Activated naive CD8-positive, alpha-beta T cell treated with anti-CD3 and anti-CD28 coated beads, Interleukin-2, amount 50 U/mL, for 24 hours (primary cell): ENCODE data around the gene XPNPEP3.
"Not testable (repeated sequence)": the region's sequence is repeated elsewhere in the genome, so short reads cannot be mapped to it uniquely, and the experiment has no call there.

Experiments
- ATAC-seq: fragments of 150-1000 bp; cut with Tn5 transposase; one replicate; pipeline ENCODE4 v1.10.0; 2021
- DNase-seq: peaks from one replicate; pipeline ENCODE4 v3.0.0; 2021
- H3K27ac Mint-ChIP-seq: one replicate; pipeline ENCODE4 v1.8.0; 2021; ENCODE audit warnings: mild to moderate bottlenecking, mixed read lengths
- H3K27me3 Mint-ChIP-seq: one replicate; pipeline ENCODE4 v1.8.0; 2021; ENCODE audit warnings: mixed read lengths
- H3K36me3 Mint-ChIP-seq: one replicate; pipeline ENCODE4 v1.8.0; 2021; ENCODE audit warnings: low read depth, mixed read lengths
- H3K4me1 Mint-ChIP-seq: one replicate; pipeline ENCODE4 v1.8.0; 2021; ENCODE audit warnings: mixed read lengths
- H3K4me3 Mint-ChIP-seq: one replicate; pipeline ENCODE4 v1.8.0; 2021; ENCODE audit warnings: mild to moderate bottlenecking, moderate library complexity, mixed read lengths
- H3K9me3 Mint-ChIP-seq: one replicate; pipeline ENCODE4 v1.8.0; 2021; ENCODE audit warnings: mixed read lengths

Gene XPNPEP3

GRCh38 chr22:40878922-40879321 lies 22.0 kb downstream of the XPNPEP3 start:
- ATAC-seq (no peak), DNase-seq (no peak)
- H3K4me3 Mint-ChIP-seq, result no peak overlapping the region
- no peaks in the 10 kb centered on the region for H3K27me3 Mint-ChIP-seq
- H3K4me1 Mint-ChIP-seq, result no peaks in the 10 kb centered on the region
- H3K36me3 Mint-ChIP-seq, result peaks cover 11% of the 10 kb centered on the region
- H3K9me3 Mint-ChIP-seq, result no peaks in the 10 kb centered on the region
- no peak overlapping the region for H3K27ac Mint-ChIP-seq

DNA sequence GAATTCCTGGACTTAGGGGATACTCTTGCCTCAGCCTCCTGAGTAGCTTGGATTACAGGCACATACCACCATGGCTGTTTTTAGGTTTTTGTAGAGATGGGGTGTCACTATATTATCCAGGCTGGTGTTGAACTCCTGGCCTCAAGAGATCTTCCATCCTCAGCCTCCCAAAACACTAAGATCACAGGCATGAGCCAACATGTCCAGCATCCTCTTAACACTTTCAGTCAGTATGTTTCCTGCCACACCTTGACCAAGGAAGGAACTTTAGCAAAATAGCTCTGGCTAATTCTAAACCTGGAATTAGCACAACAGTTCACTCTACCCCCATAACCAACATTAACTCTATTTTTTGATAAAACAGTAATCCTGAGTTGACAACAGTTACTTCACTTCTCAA lies 32.2 kb downstream of the XPNPEP3 start:
- Mint-ChIP-seq H3K4me3 (no peak overlapping the region), H3K27ac (no peak overlapping the region), H3K36me3 (peaks cover 19% of the 10 kb centered on the region), H3K27me3 (no peaks in the 10 kb centered on the region), H3K4me1 (no peaks in the 10 kb centered on the region), H3K9me3 (no peaks in the 10 kb centered on the region)
- DNase-seq (no peak), ATAC-seq (no peak)

DNA sequence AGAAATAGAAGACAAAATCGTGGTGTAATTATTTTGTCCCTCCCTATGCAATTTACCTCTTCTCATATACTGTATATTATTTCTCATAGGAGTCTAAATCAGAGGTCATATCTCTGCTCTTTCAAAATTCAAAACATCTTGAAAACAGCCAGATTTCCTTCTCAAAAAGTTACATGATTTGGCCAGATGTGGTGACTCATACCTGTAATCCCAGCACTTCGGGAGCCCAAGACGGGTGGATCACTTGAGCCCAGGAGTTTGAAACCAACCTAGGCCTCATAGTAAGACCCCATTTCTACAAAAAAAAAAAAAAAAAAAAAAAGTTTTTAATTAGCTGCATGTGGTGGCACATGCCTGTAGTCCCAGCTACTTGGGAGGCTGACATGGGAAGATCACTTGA lies 33.9 kb downstream of the XPNPEP3 start:
- no peak overlapping the region for H3K4me3 Mint-ChIP-seq
- H3K36me3 Mint-ChIP-seq, result peaks cover 14% of the 10 kb centered on the region
- no peak for DNase-seq
- no peak overlapping the region for H3K27ac Mint-ChIP-seq
- H3K4me1 Mint-ChIP-seq, result no peaks in the 10 kb centered on the region
- no peaks in the 10 kb centered on the region for H3K9me3 Mint-ChIP-seq
- ATAC-seq, result no peak
- no peaks in the 10 kb centered on the region for H3K27me3 Mint-ChIP-seq

DNA sequence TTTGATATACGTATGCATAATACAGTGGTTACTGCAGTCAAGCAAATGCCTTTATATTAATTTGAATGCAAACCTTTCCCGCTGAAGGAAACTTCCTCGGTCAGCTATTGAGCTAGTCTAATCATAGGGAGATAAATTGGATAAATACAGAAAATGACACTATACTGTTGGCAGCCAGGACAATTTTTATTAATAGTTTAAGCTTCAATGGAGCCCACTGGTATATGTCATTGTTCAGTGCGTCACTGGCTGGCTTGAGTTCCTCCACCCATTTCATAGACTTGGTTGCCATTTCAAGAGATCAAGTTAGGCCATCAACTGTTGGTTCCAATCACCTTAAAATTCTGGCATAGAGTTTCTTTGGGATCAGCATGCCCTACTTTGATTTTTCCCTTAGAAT lies 37.5 kb downstream of the XPNPEP3 start:
- H3K27me3 Mint-ChIP-seq, result no peaks in the 10 kb centered on the region
- H3K4me1 Mint-ChIP-seq, result peaks cover 10% of the 10 kb centered on the region
- no peaks in the 10 kb centered on the region for H3K9me3 Mint-ChIP-seq
- H3K4me3 Mint-ChIP-seq, result no peak overlapping the region
- peaks cover 2% of the 10 kb centered on the region for H3K36me3 Mint-ChIP-seq
- ATAC-seq, result no peak
- DNase-seq, result no peak
- no peak overlapping the region for H3K27ac Mint-ChIP-seq

DNA sequence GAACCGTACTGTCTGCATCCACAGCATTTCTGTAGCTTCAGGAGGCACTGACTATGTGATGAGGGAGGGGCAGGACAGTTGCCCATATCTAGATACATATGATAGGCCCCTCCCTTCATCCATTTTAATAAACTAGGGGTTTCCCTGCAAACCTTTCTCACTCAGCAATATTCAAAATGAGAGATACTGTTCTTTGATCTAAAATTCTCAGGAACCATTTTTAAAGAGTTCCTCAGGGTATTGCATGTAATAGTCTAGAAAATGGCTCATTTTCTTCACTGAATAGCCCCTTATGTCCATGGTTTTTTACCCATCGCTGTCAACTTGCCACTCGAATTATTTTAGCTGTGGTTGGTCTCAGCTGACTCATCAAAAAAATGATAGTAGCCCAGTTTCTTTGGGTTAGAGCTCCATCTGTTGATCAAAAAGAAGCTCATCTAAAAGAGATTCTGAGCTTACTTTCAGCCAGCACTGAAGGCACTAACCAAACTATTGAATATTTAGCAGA lies 42.0 kb downstream of the XPNPEP3 start:
- Mint-ChIP-seq H3K36me3 (peaks cover 3% of the 10 kb centered on the region), H3K4me1 (peaks cover 10% of the 10 kb centered on the region), H3K27me3 (no peaks in the 10 kb centered on the region), H3K27ac (peak overlapping the region; percentile 80), H3K9me3 (no peaks in the 10 kb centered on the region), H3K4me3 (no peak overlapping the region)
- DNase-seq (no peak), ATAC-seq (peak; percentile 69)

DNA sequence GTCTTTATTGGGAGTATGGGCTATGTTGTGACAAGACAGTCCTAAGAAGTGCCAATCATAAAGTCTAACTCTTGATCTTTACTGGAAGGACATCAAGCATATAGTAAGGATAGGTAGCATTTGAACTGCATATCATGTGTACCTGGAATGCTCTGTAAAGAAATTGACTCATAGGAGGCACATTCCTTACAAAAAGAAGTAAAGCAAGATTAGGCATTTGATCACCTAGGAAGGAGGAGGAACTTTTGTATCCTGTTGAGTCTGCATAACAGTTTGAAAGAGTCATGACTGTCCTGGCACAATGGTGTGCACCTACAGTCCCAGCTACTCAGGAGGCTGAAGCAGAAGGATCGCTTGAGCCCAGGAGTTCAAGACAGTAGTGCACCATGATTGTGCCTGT lies 47.2 kb downstream of the XPNPEP3 start:
- H3K4me3 Mint-ChIP-seq, result no peak overlapping the region

GRCh38 chr22:40908895-40909294 lies 51.9 kb downstream of the XPNPEP3 start:
- H3K4me3 Mint-ChIP-seq, result no peak overlapping the region
- no peaks in the 10 kb centered on the region for H3K9me3 Mint-ChIP-seq
- peaks cover 16% of the 10 kb centered on the region for H3K36me3 Mint-ChIP-seq
- DNase-seq (no peak), ATAC-seq (no peak)
- H3K27me3 Mint-ChIP-seq, result no peaks in the 10 kb centered on the region
- no peaks in the 10 kb centered on the region for H3K4me1 Mint-ChIP-seq
- no peak overlapping the region for H3K27ac Mint-ChIP-seq

More for the DNA sequence above, 47.2 kb downstream of the XPNPEP3 start:
- Mint-ChIP-seq H3K36me3 (peaks cover 17% of the 10 kb centered on the region), H3K9me3 (no peaks in the 10 kb centered on the region), H3K27ac (no peak overlapping the region), H3K27me3 (no peaks in the 10 kb centered on the region), H3K4me1 (peaks cover 4% of the 10 kb centered on the region)
- DNase-seq, result no peak
- ATAC-seq, result no peak

DNA sequence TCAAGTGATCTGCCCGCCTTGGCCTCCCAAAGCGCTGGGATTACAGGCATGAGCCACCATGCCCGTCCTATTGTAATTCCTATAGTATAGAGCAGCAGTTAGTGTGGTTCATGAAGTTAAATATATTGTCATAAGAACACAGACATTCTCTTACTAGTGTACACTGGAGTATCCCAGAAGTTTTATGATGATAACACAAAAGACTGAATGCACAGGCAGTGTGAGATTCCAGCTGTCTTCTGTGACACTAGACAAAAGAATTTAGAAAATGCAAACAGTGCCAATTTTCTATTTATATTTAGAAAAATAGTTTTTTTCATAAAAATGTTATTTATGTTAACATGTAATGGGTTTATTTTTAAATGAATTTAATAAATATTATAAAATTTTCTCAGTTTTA lies 54.8 kb downstream of the XPNPEP3 start:
- Mint-ChIP-seq H3K4me3 (no peak overlapping the region), H3K36me3 (peaks cover 16% of the 10 kb centered on the region), H3K9me3 (no peaks in the 10 kb centered on the region), H3K27me3 (no peaks in the 10 kb centered on the region), H3K4me1 (no peaks in the 10 kb centered on the region), H3K27ac (no peak overlapping the region)
- no peak for DNase-seq
- ATAC-seq, result no peak

DNA sequence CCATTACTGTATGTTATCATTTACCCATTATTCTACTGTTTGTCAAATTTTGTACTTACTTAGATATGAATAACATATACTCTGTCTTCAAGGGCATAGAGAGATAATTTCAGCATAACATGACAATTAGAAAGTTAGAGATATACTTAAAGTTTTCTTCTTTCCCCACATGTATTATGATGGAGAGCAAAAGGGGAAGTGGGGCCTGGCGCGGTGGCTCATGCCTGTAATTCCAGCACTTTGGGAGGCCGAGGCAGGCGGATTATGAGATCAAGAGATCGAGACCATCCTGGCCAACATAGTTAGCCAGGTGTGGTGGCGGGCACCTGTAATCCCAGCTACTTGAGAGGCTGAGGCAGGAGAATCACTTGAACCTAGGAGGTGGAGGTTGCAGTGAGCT lies 56.0 kb downstream of the XPNPEP3 start:
- peaks cover 11% of the 10 kb centered on the region for H3K36me3 Mint-ChIP-seq
- H3K9me3 Mint-ChIP-seq, ATAC-seq: not testable (repeated sequence)

DNA sequence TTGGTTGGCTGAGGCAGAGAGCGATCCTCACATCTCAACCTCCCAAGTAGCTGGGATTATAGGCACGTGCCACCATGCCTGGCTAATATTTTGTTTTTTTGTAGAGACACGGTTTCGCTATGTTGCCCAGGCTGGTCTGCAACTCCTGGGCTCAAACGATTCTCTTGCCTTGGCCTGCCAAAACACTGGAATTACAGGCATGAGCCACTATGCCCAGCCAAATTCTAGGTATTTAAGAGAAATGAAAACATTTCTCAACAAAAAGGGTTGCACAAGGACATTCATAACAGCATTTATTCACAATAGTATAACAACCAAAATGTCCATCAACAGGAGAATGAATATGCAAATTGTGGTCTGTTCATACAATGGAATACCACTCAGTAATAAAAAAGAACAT lies 62.5 kb downstream of the XPNPEP3 start:
- peaks cover 14% of the 10 kb centered on the region for H3K36me3 Mint-ChIP-seq
- ATAC-seq, result no peak
- peaks cover 3% of the 10 kb centered on the region for H3K4me1 Mint-ChIP-seq
- H3K4me3 Mint-ChIP-seq, result no peak overlapping the region
- DNase-seq, result no peak
- H3K27me3 Mint-ChIP-seq, result no peaks in the 10 kb centered on the region
- no peaks in the 10 kb centered on the region for H3K9me3 Mint-ChIP-seq
- H3K27ac Mint-ChIP-seq, result no peak overlapping the region

More for the DNA sequence above, 56.0 kb downstream of the XPNPEP3 start:
- H3K27ac Mint-ChIP-seq, H3K4me3 Mint-ChIP-seq, H3K4me1 Mint-ChIP-seq, DNase-seq, H3K27me3 Mint-ChIP-seq: not testable (repeated sequence)

DNA sequence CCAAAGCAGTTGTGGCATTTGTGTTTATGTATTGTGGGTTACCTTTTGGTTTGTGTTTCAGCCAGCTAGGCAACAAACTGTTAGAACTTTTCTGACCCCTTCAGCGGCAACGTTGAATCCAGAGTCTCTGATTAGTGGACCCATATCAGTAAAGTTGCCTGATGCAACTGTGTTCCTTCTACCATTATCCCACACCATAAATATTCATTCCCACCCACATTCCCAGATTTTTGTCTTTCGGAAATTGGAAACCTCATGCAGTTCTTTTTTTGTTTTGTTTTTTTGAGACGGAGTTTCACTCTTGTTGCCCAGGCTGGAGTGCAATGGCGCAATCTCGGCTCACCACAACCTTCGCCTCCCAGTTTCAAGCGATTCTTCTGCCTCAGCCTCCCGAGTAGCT lies 63.6 kb downstream of the XPNPEP3 start:
- no peak overlapping the region for H3K27ac Mint-ChIP-seq
- peaks cover 21% of the 10 kb centered on the region for H3K36me3 Mint-ChIP-seq
- no peaks in the 10 kb centered on the region for H3K27me3 Mint-ChIP-seq

DNA sequence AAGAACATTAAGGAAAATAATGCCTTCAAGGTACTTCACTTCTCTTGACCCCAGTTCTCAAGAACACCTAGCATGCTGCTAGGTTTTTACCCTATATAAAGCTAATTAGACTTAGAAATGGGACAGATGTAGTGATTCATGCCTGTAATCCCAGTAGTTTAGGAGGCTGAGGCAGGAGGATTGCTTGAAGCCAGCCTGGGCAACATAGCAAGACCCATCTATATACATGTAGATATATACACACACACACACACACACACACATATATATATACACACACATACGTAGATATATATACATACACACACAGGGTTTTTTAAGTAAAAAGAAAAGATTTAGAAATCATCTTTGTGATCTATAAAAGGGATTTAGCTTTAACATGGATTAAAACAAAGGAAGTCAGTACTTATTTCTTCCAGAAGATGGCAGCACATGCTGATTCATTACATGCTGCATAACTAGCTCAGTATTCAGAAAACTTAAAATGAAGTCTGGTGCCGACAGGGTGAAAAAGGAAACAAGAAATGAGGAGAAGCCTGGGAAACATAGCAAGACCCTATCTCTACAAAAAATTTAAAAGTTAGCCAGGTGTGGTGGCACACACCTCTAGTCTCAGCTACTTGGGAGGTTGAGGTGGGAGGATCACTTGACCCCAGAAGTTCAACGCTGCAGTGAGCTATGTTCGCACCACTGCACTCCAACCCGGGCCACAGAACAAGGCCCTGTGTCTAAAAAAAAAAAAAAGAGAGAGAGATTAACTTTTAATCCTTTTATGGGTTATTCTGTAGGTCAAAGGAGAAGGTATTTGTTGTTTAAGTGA lies 65.7 kb downstream of the XPNPEP3 start:
- H3K27me3 Mint-ChIP-seq, result no peaks in the 10 kb centered on the region
- H3K27ac Mint-ChIP-seq, result no peak overlapping the region
- DNase-seq, result no peak

More for the DNA sequence above, 63.6 kb downstream of the XPNPEP3 start:
- no peak for ATAC-seq
- Mint-ChIP-seq H3K4me1 (peaks cover 3% of the 10 kb centered on the region), H3K4me3 (no peak overlapping the region), H3K9me3 (no peaks in the 10 kb centered on the region)
- no peak for DNase-seq

DNA sequence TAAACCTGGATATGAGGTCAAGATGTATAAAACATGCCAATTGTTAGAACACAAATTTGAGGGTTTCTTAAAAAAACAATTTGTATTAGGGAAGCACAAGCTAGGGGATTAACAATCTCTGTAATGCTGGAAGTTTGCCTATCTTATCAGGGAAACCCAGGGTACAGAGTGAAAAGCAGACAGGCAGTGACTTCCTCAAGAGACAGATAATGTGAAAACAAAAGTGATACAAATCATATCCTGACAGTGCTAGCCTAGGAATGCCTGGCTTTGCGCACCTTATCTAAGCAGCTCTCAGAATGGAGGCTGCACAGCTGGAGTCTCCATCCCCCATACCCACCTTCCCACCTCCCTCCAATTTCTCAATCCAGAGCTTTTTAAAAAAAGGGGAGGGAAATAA lies 71.7 kb downstream of the XPNPEP3 start:
- H3K36me3 Mint-ChIP-seq, result peaks cover 22% of the 10 kb centered on the region
- no peaks in the 10 kb centered on the region for H3K9me3 Mint-ChIP-seq
- no peak for DNase-seq

More for the DNA sequence above, 65.7 kb downstream of the XPNPEP3 start:
- Mint-ChIP-seq H3K4me1 (peaks cover 3% of the 10 kb centered on the region), H3K9me3 (no peaks in the 10 kb centered on the region), H3K4me3 (no peak overlapping the region), H3K36me3 (peaks cover 25% of the 10 kb centered on the region)
- ATAC-seq, result peak; percentile 66

DNA sequence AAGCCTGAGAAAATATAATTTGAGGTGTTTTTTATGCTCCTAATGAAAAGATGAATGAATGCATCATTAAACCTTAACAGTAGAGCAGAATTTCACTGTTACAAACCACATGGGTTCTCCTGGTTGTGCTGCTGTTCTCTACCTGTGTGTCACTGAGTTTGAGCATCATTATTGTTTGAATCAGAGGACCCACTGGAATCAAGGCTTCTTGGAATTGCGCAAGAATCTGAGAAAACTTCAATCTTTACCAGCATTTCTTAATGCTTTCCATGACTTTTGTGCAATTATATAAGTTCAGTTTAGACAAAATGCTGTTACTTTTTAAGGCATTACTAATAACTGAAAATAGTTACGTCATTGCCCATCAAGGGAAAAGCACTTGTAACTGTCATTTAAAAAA lies 75.4 kb downstream of the XPNPEP3 start:
- no peak overlapping the region for H3K4me3 Mint-ChIP-seq

More for the DNA sequence above, 71.7 kb downstream of the XPNPEP3 start:
- Mint-ChIP-seq H3K4me1 (no peaks in the 10 kb centered on the region), H3K27me3 (no peaks in the 10 kb centered on the region), H3K27ac (no peak overlapping the region), H3K4me3 (no peak overlapping the region)
- no peak for ATAC-seq

DNA sequence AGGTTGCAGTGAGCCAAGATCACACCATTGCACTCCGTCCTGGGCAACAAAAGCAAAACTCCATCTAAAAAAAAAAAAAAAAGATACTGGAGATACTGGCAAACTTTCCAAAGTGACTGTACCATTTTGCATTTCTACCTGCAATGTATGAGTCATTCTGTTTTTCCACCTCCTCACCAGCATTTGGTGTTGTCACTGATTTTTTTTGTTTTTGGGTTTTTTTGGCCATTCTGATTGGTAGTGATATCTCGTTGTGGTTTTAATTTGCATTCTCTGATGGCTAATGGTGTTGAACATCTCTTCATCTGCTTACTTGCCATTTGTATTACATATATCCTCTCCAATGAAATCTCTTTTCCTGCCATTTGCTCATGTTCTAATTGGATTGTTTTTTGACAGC lies 82.3 kb downstream of the XPNPEP3 start:
- Mint-ChIP-seq H3K27me3 (no peaks in the 10 kb centered on the region), H3K4me3 (no peak overlapping the region), H3K36me3 (no peaks in the 10 kb centered on the region), H3K9me3 (no peaks in the 10 kb centered on the region), H3K4me1 (peaks cover 12% of the 10 kb centered on the region), H3K27ac (no peak overlapping the region)
- DNase-seq, result no peak
- ATAC-seq, result no peak

More for the DNA sequence above, 75.4 kb downstream of the XPNPEP3 start:
- no peaks in the 10 kb centered on the region for H3K36me3 Mint-ChIP-seq
- DNase-seq (no peak), ATAC-seq (no peak)
- no peaks in the 10 kb centered on the region for H3K4me1 Mint-ChIP-seq
- H3K27me3 Mint-ChIP-seq, result no peaks in the 10 kb centered on the region
- no peaks in the 10 kb centered on the region for H3K9me3 Mint-ChIP-seq
- H3K27ac Mint-ChIP-seq, result no peak overlapping the region
